GM12892 (cell line): ENCODE measurements around the gene ANKRD11.

ENCODE experiments used
- POLR2AphosphoS5 ChIP-seq: IDR thresholded peaks from 2 replicates; pipeline ENCODE4 v1.6.1; 2011; ENCODE audit warnings: low read depth, low read length, control low read depth
- TAF1 ChIP-seq: IDR thresholded peaks from 2 replicates; pipeline ENCODE4 v1.6.1; 2011; ENCODE audit warnings: low read depth, mild to moderate bottlenecking, control low read depth, low read length, borderline replicate concordance

- TF ChIP-seq TAF1 (no peak), POLR2AphosphoS5 (no peak)
Measured at GRCh38 chr16:89294486-89294885, 195.9 kb downstream of the ANKRD11 start.
